Epithelial cell of proximal tubule (primary cell): ENCODE results near the gene NES. TPM values are rescaled to one million over a fixed set of nuclear protein-coding genes. Genes with fewer than 3 reads are reported as not detected.

Experiments used
- DNase-seq: peaks from one replicate; pipeline ENCODE4 v3.0.0-alpha.2; 2011; ENCODE audit warnings: low read depth
- H3K4me3 ChIP-seq: 2 replicates; pipeline ENCODE4 v1.5.1; 2011; ENCODE audit warnings: low read depth, mild to moderate bottlenecking, low read length
- total RNA-seq: library from RNA; depleted of rRNA; stranded (reverse); fragments of >200 nt; gene quantifications from 2 replicates; pipeline ENCODE4 v1.2.3, GENCODE V29; 2015
- TF ChIP-seq, protein P1 (sequence below): conservative IDR thresholded peaks from 2 replicates; pipeline ENCODE4 v1.5.1; 2012; ENCODE audit warnings: low read depth, mild to moderate bottlenecking, low read length

NES gene
- total RNA-seq, 1 donor from 2014 or later = 70.2 TPM

DNA sequence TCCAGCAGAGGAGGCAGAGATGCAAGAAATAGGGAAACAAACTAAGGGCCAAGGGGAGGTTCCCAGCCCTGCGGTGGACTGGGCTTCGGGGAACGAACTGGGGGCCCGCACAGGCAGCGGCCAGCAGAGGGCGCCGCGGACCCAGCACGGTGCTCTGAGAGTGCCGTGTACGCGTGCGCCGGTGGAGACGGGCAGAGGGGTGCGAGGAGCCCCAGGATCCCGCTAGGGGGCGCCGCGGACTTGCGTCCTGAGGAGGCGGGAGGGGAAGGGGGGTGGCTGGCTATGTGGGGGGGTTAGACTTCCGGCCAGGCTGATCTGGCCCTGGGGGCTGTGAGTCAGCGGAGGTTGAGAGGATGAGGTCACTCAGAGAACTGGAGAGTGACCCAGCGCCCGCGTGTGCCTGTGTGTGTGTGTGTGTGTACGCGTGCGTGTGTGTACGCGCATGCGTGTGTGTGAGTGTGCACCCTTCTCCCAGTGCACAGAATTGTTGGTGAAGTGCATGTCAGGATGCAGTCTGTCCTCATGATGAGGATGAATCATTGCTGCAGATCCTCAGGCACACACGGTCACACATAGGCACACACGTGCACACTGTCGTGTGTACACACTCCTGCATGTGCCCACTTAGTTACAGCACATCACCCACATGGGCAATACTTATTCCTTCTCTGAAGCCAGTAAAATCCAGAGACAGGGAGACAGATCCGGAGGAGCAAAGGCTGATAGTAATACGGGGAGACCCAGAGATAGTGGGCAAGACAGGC lies 17.0 kb downstream of the NES start:
- H3K4me3 ChIP-seq = peak overlapping the region; percentile 68

DNA sequence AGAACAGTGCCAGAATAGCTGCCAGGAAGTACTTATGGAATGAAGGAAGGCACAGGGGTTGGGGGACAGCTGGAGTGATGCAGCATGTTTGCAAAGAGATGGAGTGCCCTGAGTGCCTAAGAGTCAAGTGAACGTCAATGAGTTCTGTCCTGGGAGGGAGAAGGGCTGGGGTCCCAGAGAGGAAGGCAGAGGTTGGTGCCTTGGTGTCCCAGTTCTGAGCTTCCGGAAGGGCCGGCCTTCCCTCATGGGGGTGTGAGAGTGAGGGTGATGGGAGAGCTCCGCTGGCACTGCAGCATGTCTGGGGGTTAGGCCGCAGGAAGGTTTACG lies 17.6 kb downstream of the NES start:
- TF ChIP-seq, protein P1, sequence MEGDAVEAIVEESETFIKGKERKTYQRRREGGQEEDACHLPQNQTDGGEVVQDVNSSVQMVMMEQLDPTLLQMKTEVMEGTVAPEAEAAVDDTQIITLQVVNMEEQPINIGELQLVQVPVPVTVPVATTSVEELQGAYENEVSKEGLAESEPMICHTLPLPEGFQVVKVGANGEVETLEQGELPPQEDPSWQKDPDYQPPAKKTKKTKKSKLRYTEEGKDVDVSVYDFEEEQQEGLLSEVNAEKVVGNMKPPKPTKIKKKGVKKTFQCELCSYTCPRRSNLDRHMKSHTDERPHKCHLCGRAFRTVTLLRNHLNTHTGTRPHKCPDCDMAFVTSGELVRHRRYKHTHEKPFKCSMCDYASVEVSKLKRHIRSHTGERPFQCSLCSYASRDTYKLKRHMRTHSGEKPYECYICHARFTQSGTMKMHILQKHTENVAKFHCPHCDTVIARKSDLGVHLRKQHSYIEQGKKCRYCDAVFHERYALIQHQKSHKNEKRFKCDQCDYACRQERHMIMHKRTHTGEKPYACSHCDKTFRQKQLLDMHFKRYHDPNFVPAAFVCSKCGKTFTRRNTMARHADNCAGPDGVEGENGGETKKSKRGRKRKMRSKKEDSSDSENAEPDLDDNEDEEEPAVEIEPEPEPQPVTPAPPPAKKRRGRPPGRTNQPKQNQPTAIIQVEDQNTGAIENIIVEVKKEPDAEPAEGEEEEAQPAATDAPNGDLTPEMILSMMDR = no peak
- no peak for DNase-seq
- peak overlapping the region; percentile 42 for H3K4me3 ChIP-seq

More for the DNA sequence above, 17.0 kb downstream of the NES start:
- TF ChIP-seq, protein P1 = peak; percentile 96
- DNase-seq = peak; percentile 65

DNA sequence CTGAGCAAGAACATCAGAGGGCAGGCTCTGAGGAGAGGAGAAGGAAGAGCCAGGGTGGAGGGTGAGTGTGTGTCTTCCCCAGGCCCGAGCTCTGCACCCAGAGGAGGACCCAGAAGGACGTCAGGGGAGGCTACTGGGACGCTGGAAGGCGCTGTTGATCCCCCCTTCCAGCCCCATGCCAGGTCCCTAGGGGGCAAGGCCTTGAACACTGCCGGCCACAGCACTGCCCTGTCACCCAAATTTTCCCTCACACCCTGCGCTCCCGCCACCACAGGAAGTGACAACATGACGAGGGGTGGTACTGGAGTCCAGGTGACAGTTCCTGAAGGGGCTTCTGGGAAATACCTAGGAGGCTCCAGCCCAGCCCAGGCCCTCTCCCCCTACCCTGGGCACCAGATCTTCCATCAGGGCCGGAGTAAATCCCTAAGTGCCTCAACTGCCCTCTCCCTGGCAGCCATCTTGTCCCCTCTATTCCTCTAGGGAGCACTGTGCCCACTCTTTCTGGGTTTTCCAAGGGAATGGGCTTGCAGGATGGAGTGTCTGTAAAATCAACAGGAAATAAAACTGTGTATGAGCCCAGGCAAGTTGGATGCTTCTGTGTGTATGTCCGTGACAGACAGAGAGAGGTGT lies 18.1 kb downstream of the NES start:
- TF ChIP-seq, protein P1 = no peak
- no peak for DNase-seq
- peak overlapping the region; percentile 42 for H3K4me3 ChIP-seq

DNA sequence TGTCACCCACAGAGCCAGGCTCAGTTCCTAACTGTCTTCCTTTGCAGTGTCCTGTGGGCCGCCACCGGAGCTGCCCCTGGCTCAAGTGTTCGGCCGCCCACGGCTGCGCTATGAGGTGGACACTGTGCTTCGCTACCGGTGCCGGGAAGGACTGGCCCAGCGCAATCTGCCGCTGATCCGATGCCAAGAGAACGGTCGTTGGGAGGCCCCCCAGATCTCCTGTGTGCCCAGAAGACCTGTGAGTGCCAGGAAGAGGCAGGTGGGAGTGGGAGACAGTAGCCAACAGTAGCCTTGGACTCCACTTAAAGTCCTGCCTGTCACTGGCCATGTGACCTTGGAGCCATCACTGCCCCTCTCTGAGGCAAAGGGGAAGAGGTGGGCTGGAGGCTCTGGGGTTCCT lies 18.7 kb downstream of the NES start:
- no peak overlapping the region for H3K4me3 ChIP-seq
- TF ChIP-seq, protein P1 = no peak
- DNase-seq = no peak

DNA sequence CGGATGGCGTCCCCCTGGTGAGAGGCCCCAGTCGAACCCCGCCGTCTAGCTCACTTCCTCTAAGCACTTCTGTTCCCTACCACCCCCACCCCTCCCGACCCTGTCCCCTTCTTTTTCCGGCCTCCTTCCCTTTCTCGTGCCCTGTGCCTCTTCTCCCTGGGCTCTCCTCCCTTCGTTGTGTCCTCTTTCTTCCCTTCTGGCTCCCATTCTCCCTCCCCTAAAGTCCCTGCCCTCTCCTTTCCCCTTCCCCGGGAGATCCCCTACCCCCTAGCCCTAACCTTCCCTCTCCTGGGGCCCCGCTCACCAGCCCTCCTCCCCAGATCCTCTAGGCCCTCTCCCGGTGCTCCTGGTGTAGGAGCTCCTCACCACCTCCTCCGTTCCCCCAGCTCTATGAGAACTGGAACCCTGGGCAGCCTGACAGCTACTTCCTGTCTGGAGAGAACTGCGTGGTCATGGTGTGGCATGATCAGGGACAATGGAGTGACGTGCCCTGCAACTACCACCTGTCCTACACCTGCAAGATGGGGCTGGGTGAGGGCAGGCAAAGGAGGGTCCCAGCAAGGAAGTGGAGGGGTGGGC lies 19.4 kb downstream of the NES start:
- H3K4me3 ChIP-seq = peak overlapping the region; percentile 20
- DNase-seq = no peak

DNA sequence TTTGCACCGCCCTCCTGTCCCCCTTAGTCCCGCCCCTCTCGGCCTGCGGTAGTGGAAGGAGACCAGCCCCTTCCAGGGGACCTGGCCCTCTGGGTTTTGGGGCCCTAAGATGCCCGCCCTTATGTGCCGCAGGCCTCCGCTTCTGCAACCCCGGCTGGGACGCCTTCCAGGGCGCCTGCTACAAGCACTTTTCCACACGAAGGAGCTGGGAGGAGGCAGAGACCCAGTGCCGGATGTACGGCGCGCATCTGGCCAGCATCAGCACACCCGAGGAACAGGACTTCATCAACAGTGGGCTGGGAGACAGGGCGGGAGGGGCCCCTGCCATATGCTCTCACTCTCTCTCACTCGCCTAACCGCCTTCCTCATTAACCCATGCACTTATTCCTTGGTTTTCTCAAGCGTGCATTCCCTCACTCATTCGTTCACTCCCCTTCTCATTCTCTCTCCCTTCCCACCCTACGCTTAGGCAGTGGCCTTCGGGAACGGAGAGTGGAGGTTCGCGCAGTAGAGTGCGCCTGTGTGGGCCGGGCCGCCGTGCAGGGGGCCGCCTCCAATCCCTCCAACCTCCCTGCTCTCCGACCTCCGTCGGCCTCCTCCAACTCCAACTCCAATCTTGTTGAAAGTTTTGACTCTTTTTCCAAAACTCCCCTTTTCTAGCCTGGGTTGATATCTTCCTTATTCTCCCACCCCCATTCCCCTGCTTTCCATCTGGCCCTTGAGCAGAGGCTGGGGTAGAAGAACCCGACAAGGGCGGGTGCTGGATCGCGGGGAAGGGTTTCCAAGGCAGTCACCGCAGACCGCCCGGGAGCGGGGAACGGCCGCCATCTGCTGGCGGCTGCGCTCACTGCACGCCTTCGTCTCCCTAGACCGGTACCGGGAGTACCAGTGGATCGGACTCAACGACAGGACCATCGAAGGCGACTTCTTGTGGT lies 20.1 kb downstream of the NES start:
- peak overlapping the region; percentile 20 for H3K4me3 ChIP-seq
- DNase-seq = no peak
- TF ChIP-seq, protein P1 = peak; percentile 89

More for the DNA sequence above, 19.4 kb downstream of the NES start:
- TF ChIP-seq, protein P1 = no peak
